IMR-90 (cell line): ENCODE results near the gene RABGAP1. TPM values are rescaled to one million over a fixed set of nuclear protein-coding genes. Genes with fewer than 3 reads are reported as not detected.

Source experiments
- ATAC-seq: fragments of 200-7000 bp; cut with Tn5 transposase; 2 replicates; pipeline ENCODE4 v1.9.1; 2020; ENCODE audit warnings: low read depth, mild to moderate bottlenecking, moderate library complexity
- BruUV-seq: library from RNA; stranded (reverse); fragments of 400-500 nt; replicated peaks from 2 replicates; lab custom pipeline; 2021; lab: Mats Ljungman, UMichigan
- CTCF ChIA-PET: fragments of 300-600 bp; formaldehyde crosslinking; extraction: SDS; loops from one replicate; lab custom pipeline; 2021; ENCODE audit warnings: antibody characterized with exemption; lab: Yijun Ruan, JAX
- POLR2A ChIA-PET: fragments of 300-600 bp; sonication (Branson Sonifier 250); formaldehyde crosslinking; loops from one replicate; lab custom pipeline; 2022; ENCODE audit warnings: antibody characterized with exemption; ENCODE audit not compliant: unreplicated experiment; lab: Charles Lee
- DNase-seq: peaks from one replicate; pipeline ENCODE4 v3.0.0; 2013
- H2AFZ ChIP-seq: replicated peaks from 2 replicates; pipeline ENCODE3; 2013; ENCODE audit warnings: low read length, mild to moderate bottlenecking; ENCODE audit not compliant: poor library complexity
- H2AK5ac ChIP-seq: 2 replicates; pipeline ENCODE4 v1.6.1; 2013; ENCODE audit warnings: low read depth, low read length, inconsistent platforms
- H2AK9ac ChIP-seq: replicated peaks from 2 replicates; pipeline ENCODE3; 2013; ENCODE audit warnings: mild to moderate bottlenecking, low read depth, low read length, moderate library complexity; ENCODE audit not compliant: poor library complexity
- H2BK120ac ChIP-seq: 2 replicates; pipeline ENCODE4 v1.6.1; 2013; ENCODE audit warnings: low read depth, low read length, inconsistent platforms
- H2BK15ac ChIP-seq: 3 replicates; pipeline ENCODE4 v1.6.1; 2013; ENCODE audit warnings: low read depth, low read length, inconsistent platforms
- H2BK20ac ChIP-seq: 2 replicates; pipeline ENCODE4 v1.6.1; 2013; ENCODE audit warnings: low read depth, mild to moderate bottlenecking, inconsistent platforms, low read length, moderate library complexity
- H2BK5ac ChIP-seq: 2 replicates; pipeline ENCODE4 v1.6.1; 2013; ENCODE audit warnings: mild to moderate bottlenecking, low read depth, low read length, inconsistent platforms; ENCODE audit not compliant: poor library complexity, severe bottlenecking
- H3K14ac ChIP-seq: replicated peaks from 2 replicates; pipeline ENCODE4 v1.6.1; 2013; ENCODE audit warnings: low read depth, low read length, inconsistent platforms
- H3K18ac ChIP-seq: 2 replicates; pipeline ENCODE4 v1.6.1; 2013; ENCODE audit warnings: low read depth, low read length, control low read depth
- H3K23ac ChIP-seq: 2 replicates; pipeline ENCODE4 v1.6.1; 2013; ENCODE audit warnings: low read depth, low read length, inconsistent platforms
- H3K27ac ChIP-seq: 2 replicates; pipeline ENCODE4 v1.5.1; 2013; ENCODE audit warnings: mild to moderate bottlenecking, control low read depth, low read length; ENCODE audit not compliant: insufficient read depth
- H3K27me3 ChIP-seq: 2 replicates; pipeline ENCODE4 v1.6.1; 2013; ENCODE audit warnings: low read length; ENCODE audit not compliant: control insufficient read depth, insufficient read depth
- H3K36me3 ChIP-seq: 2 replicates; pipeline ENCODE4 v1.6.1; 2013; ENCODE audit warnings: low read length, mixed read lengths; ENCODE audit not compliant: control insufficient read depth, insufficient read depth
- H3K4ac ChIP-seq: 2 replicates; pipeline ENCODE4 v1.6.1; 2013; ENCODE audit warnings: low read depth, low read length, inconsistent platforms
- H3K4me1 ChIP-seq: 2 replicates; pipeline ENCODE4 v1.6.1; 2013; ENCODE audit warnings: low read length, mixed read lengths; ENCODE audit not compliant: control insufficient read depth, insufficient read depth
- H3K4me2 ChIP-seq: 2 replicates; pipeline ENCODE4 v1.6.1; 2013; ENCODE audit warnings: low read depth, mild to moderate bottlenecking, control low read depth, low read length, moderate library complexity
- H3K4me3 ChIP-seq: 2 replicates; pipeline ENCODE4 v1.5.1; 2013; ENCODE audit warnings: low read depth, mild to moderate bottlenecking, control low read depth, low read length, moderate library complexity; ENCODE audit not compliant: insufficient read depth
- H3K56ac ChIP-seq: 2 replicates; pipeline ENCODE4 v1.6.1; 2013; ENCODE audit warnings: low read length, inconsistent platforms; ENCODE audit not compliant: insufficient read depth; ENCODE audit errors: extremely low read depth
- H3K79me1 ChIP-seq, 2 experiments: 2 replicates each; pipeline ENCODE4 v1.6.1; 2013; ENCODE audit warnings: low read length in 2 of 2, inconsistent platforms in 1 of 2, low read depth in 1 of 2
- H3K9ac ChIP-seq: 2 replicates; pipeline ENCODE4 v1.6.1; 2013; ENCODE audit warnings: low read depth, low read length, control low read depth
- H3K9me1 ChIP-seq: 2 replicates; pipeline ENCODE4 v1.6.1; 2013; ENCODE audit warnings: low read length, inconsistent platforms; ENCODE audit not compliant: insufficient read depth
- H3K9me3 ChIP-seq: 2 replicates; pipeline ENCODE4 v1.6.1; 2013; ENCODE audit warnings: low read length; ENCODE audit not compliant: control insufficient read depth, insufficient read depth
- H4K20me1 ChIP-seq: 2 replicates; pipeline ENCODE4 v1.6.1; 2013; ENCODE audit warnings: low read length, inconsistent platforms; ENCODE audit not compliant: insufficient read depth
- H4K5ac ChIP-seq: 2 replicates; pipeline ENCODE4 v1.6.1; 2013; ENCODE audit warnings: mild to moderate bottlenecking, low read depth, low read length, control low read depth
- H4K8ac ChIP-seq, 2 experiments: 2 replicates each; pipeline ENCODE4 v1.6.1; 2013; ENCODE audit warnings: low read depth in 2 of 2, low read length in 2 of 2, control low read depth in 1 of 2, inconsistent platforms in 1 of 2
- H4K91ac ChIP-seq: 2 replicates; pipeline ENCODE4 v1.6.1; 2013; ENCODE audit warnings: low read depth, low read length, inconsistent platforms; ENCODE audit not compliant: insufficient read depth
- BHLHE40 ChIP-seq: fragments of 150-350 bp; IDR thresholded peaks from 2 replicates; pipeline ENCODE4 v1.6.1; 2016; ENCODE audit warnings: mild to moderate bottlenecking, low read depth, low read length
- CEBPB ChIP-seq: IDR thresholded peaks from 2 replicates; pipeline ENCODE4 v1.6.1; 2012; ENCODE audit warnings: low read depth, low read length, improper control_type of control experiment
- MAFK ChIP-seq: IDR thresholded peaks from 2 replicates; pipeline ENCODE4 v1.6.1; 2012; ENCODE audit warnings: low read depth, low read length, improper control_type of control experiment
- NFE2L2 ChIP-seq: fragments of 150-350 bp; IDR thresholded peaks from 2 replicates; pipeline ENCODE4 v1.6.1; 2016; ENCODE audit warnings: low read depth, mild to moderate bottlenecking, low read length
- RFX5 ChIP-seq: IDR thresholded peaks from 2 replicates; pipeline ENCODE4 v1.8.0; 2012; ENCODE audit warnings: low read depth, mild to moderate bottlenecking, low read length, moderate library complexity
- WGBS, 2 experiments: methylation state at CpG; one replicate each; pipeline versions ENCODE4 v1.1.5 to v1.1.7; 2013; ENCODE audit warnings: missing lambda C conversion rate in 2 of 2; ENCODE audit not compliant: insufficient read length in 1 of 2; ENCODE audit errors: extremely low coverage in 2 of 2; 5-methylcytosine and 5-hydroxymethylcytosine counted together
- dilution Hi-C: fragments of 300-500 bp; cut with HindIII; formaldehyde crosslinking; loops from one replicate; pipeline ENCODE4 v1.14.3; 2018; ENCODE audit warnings: low sequenced_read_pairs; ENCODE audit not compliant: unreplicated experiment
- in situ Hi-C: fragments of 300-500 bp; cut with MboI; formaldehyde crosslinking; loops from 3 replicates; pipeline ENCODE4 v1.14.3; 2019; ENCODE audit warnings: low sequenced_read_pairs, inconsistent platforms, mixed read lengths
- intact Hi-C: fragments of 100-400 bp; cut with micrococcal nuclease; formaldehyde crosslinking; loops from 2 replicates; pipeline ENCODE4 v1.10.0; 2022
- polyA plus RNA-seq, 3 experiments: library from polyadenylated mRNA; depleted of rRNA; stranded (reverse); fragments of >200 nt; gene quantifications; 2 replicates each; pipeline ENCODE4 v1.2.3, GENCODE V29; 2012; ENCODE audit warnings: low replicate concordance in 1 of 3
- total RNA-seq: library from RNA; depleted of rRNA; stranded (reverse); fragments of >200 nt; gene quantifications from 2 replicates; pipeline ENCODE4 v1.2.3, GENCODE V29; 2012

RABGAP1 gene
- total and polyA plus RNA-seq, 2 of the 4 experiments (the other 2 are of a cell fraction) = 20.0 to 53.9 TPM

GRCh38 chr9:123097430-123098095, 156.7 kb downstream of the RABGAP1 start:
- Histone ChIP-seq H4K20me1 (no peaks in the 10 kb centered on the region), H3K14ac (no peak overlapping the region), H3K56ac (no peak overlapping the region), H3K9me1 (no peaks in the 10 kb centered on the region), H4K8ac (no peak overlapping the region), H3K4me3 (no peak overlapping the region), H3K9me3 (no peaks in the 10 kb centered on the region), H3K27ac (no peak overlapping the region), H2BK15ac (no peak overlapping the region), H3K79me1 (peaks cover 0 to 4% of the 10 kb centered on the region in 2 experiments; a peak in 1 of 4 replicates), H3K36me3 (peaks cover 55% of the 10 kb centered on the region), H4K91ac (no peak overlapping the region), H2AFZ (no peak overlapping the region), H2BK120ac (no peak overlapping the region), H3K27me3 (no peaks in the 10 kb centered on the region), H3K18ac (no peak overlapping the region), H3K4me1 (peaks cover 4% of the 10 kb centered on the region; the same call in 1 of the 2 replicates), H2AK9ac (peak overlapping the region; percentile 12), H3K4me2 (no peak overlapping the region), H3K4ac (no peak overlapping the region), H2BK5ac (no peak overlapping the region), H3K23ac (no peak overlapping the region), H3K9ac (no peak overlapping the region), H4K5ac (no peak overlapping the region), H2BK20ac (no peak overlapping the region), H2AK5ac (no peak overlapping the region)
- CTCF ChIA-PET = interaction anchor here (0.5 kb wide), 1 partner anchor 110 kb away, joined by 6 read pairs; no protein-coding TSS in a partner anchor
- no peak for TF ChIP-seq MAFK
- no peak for TF ChIP-seq BHLHE40
- no peak for TF ChIP-seq RFX5
- no peak for TF ChIP-seq NFE2L2
- TF ChIP-seq CEBPB = no peak
- whole genome bisulfite sequencing, 2 experiments = no CpG with 5 or more reads among the region's 3 CpGs
- POLR2A ChIA-PET = no interaction called here
- intact Hi-C loops = no loop called here
- in situ Hi-C loops = no loop called here
- dilution Hi-C loops = no loop called here
- no TSS peak for BruUV-seq
- DNase-seq (no peak), ATAC-seq (no peak)
